ENCODE measurements around the gene DOCK8. TPM values are rescaled to one million over a fixed set of nuclear protein-coding genes. Genes with fewer than 3 reads are reported as not detected.
A peak's percentile ranks its signal among the peaks of the same experiment; 100 is the strongest.

The DOCK8 gene
- total RNA-seq, 1 donor from 2014 or later = 219 TPM

DNA sequence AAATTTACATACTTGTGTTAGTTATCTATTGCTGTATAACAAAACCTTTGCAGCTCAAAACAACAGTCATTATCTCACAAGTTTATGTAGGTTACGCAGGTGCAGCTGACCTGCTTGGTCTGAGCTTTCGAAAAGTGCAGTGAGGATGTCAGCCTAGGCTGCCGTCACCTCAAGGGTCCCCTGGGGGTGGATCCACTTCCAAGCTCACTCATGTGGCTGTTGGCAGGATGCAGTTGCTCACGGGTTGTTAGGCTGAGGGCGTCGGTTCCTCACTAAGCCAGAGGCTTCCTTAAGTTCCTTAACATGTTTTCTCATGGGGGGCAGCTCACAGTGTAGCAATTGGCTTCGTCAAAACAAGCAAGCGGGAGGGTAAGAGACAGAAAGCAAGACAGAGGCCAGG, 139.8 kb downstream of the DOCK8 start:
- Mint-ChIP-seq H3K4me3 (no peak overlapping the region), H3K27ac (no peak overlapping the region), H3K36me3 (ENCODE audit: low read depth) (peaks cover 86% of the 10 kb centered on the region), H3K27me3 (no peaks in the 10 kb centered on the region), H3K9me3 (no peaks in the 10 kb centered on the region), H3K4me1 (peaks cover 9% of the 10 kb centered on the region)
- POLR2A ChIA-PET = interaction anchor here (0.7 kb wide), 1 partner anchor 140 kb away, joined by 3 read pairs; the partner anchor contains the start of gene DOCK8
- DNase-seq = no peak
- no peak for ATAC-seq (ENCODE audit: low read depth)
- CTCF ChIA-PET = no interaction called here
- TF ChIP-seq, protein P1, sequence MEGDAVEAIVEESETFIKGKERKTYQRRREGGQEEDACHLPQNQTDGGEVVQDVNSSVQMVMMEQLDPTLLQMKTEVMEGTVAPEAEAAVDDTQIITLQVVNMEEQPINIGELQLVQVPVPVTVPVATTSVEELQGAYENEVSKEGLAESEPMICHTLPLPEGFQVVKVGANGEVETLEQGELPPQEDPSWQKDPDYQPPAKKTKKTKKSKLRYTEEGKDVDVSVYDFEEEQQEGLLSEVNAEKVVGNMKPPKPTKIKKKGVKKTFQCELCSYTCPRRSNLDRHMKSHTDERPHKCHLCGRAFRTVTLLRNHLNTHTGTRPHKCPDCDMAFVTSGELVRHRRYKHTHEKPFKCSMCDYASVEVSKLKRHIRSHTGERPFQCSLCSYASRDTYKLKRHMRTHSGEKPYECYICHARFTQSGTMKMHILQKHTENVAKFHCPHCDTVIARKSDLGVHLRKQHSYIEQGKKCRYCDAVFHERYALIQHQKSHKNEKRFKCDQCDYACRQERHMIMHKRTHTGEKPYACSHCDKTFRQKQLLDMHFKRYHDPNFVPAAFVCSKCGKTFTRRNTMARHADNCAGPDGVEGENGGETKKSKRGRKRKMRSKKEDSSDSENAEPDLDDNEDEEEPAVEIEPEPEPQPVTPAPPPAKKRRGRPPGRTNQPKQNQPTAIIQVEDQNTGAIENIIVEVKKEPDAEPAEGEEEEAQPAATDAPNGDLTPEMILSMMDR (IDR thresholded peaks at IDR 0.05) = no peak
- intact Hi-C loops (cut with micrococcal nuclease) = no loop called here

DNA sequence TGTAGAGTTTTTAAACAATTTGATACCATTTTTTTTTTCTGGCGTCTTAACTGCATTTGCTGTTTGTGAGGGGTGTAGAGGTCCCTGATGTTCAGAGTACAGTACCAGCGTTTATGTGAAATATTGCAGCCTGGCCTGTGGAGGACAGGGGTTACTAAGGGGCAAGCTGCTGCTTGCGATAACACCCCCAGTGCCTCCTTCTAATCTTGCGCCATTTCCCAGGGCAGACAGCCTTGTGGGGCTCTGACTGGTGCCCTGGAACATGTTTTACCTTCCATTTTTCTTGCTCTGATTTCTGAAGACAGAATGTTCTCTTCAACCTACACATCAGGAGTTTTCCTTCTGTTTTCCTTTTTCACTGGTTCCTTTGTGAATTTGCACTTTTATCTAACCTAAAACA, 142.9 kb downstream of the DOCK8 start:
- no peaks in the 10 kb centered on the region for H3K9me3 Mint-ChIP-seq
- no peak overlapping the region for H3K27ac Mint-ChIP-seq
- H3K4me1 Mint-ChIP-seq = no peaks in the 10 kb centered on the region
- DNase-seq (no peak), ATAC-seq (ENCODE audit: low read depth) (no peak)
- TF ChIP-seq, protein P1 (IDR thresholded peaks at IDR 0.05) = no peak
- intact Hi-C loops (cut with micrococcal nuclease) = no loop called here
- no peaks in the 10 kb centered on the region for H3K27me3 Mint-ChIP-seq
- H3K4me3 Mint-ChIP-seq = no peak overlapping the region
- CTCF ChIA-PET = no interaction called here
- peaks cover 82% of the 10 kb centered on the region for H3K36me3 Mint-ChIP-seq (ENCODE audit: low read depth)
- POLR2A ChIA-PET = no interaction called here

DNA sequence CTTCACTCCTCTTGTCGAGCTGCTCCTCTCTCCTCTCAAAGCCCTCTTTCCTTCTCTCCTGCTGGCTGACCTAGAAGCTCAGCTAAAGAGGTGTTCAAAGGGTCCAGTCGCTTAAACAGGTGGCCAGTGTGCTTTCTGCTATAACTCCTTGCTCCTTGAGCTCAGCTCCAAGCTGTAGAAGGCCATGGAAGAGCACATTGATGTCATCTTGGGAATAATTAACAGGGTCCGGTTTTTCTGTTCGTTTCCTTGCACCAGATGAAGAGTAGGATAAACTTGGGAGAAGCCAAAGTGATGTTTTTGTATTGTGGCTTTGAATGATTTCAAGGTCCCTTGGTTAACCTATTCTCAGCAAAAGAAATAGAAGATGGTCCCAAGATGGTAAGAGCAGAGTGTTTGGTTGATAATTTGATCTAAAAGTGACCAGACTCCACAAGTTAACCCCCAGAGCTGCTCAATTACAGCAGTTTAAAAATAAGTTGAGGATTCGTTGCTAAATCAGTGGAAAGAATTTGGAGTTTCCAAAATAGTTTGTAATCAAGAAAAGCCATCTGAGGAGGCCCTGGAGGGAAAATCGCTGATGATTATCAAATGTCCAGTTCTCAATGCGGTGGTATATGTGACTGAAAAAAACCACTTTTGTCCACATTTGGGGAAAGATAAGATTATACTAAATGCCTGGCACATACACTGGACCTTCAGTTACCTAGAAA, 148.1 kb downstream of the DOCK8 start:
- no peaks in the 10 kb centered on the region for H3K27me3 Mint-ChIP-seq
- no peak overlapping the region for H3K4me3 Mint-ChIP-seq
- peaks cover 88% of the 10 kb centered on the region for H3K36me3 Mint-ChIP-seq (ENCODE audit: low read depth)
- no peaks in the 10 kb centered on the region for H3K4me1 Mint-ChIP-seq
- ATAC-seq (ENCODE audit: low read depth) (no peak), DNase-seq (no peak)
- POLR2A ChIA-PET = no interaction called here
- no peaks in the 10 kb centered on the region for H3K9me3 Mint-ChIP-seq
- intact Hi-C loops (cut with micrococcal nuclease) = no loop called here
- peak overlapping the region; percentile 48 for H3K27ac Mint-ChIP-seq
- TF ChIP-seq, protein P1 (IDR thresholded peaks at IDR 0.05) = no peak
- CTCF ChIA-PET = no interaction called here

DNA sequence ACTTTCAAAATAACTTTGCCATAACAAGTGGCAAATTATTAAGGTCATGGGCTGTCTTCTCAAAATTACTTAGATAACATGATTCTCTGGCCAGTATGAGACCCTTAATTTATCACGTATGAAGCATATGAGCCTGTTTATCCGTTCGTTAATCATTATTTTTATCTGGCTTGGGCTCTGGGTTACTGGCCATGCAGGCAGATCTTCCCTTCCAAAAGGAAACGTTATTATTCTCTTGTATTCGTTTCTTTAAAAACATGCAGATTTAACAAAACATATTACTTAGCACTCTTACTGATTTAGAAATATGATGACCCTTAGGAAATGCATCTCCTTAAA, 148.6 kb downstream of the DOCK8 start:
- no peak overlapping the region for H3K4me3 Mint-ChIP-seq
- no peaks in the 10 kb centered on the region for H3K4me1 Mint-ChIP-seq
- DNase-seq (no peak), ATAC-seq (ENCODE audit: low read depth) (no peak)
- no peaks in the 10 kb centered on the region for H3K9me3 Mint-ChIP-seq
- ChIA-PET CTCF (no interaction called here), POLR2A (no interaction called here)
- H3K27ac Mint-ChIP-seq = no peak overlapping the region
- no peaks in the 10 kb centered on the region for H3K27me3 Mint-ChIP-seq
- TF ChIP-seq, protein P1 (IDR thresholded peaks at IDR 0.05) = no peak
- peaks cover 90% of the 10 kb centered on the region for H3K36me3 Mint-ChIP-seq (ENCODE audit: low read depth)
- intact Hi-C loops (cut with micrococcal nuclease) = no loop called here

DNA sequence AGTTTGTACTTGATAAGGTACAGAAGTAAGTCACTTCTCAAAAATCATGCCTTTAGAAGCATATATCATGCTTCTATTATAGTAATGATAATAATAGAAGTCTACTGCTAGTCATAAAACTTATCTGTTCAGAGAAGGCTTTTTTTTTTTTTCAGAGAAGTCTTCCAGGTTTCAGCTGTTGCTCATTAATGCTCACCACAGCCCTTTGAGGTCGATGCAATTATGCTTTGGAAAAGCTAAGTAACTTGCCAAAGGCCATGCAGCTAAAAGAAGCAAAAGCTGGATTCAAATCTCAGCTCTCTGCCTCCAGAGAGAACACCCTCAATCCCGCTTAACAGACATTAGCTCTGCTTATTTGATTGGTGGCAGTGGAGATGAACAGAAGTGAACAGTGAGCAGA, 150.8 kb downstream of the DOCK8 start:
- no peak for DNase-seq

More for the DNA sequence above, 150.8 kb downstream of the DOCK8 start:
- Mint-ChIP-seq H3K27ac (no peak overlapping the region), H3K4me1 (no peaks in the 10 kb centered on the region), H3K9me3 (no peaks in the 10 kb centered on the region), H3K36me3 (ENCODE audit: low read depth) (peaks cover 96% of the 10 kb centered on the region), H3K4me3 (no peak overlapping the region), H3K27me3 (no peaks in the 10 kb centered on the region)
- TF ChIP-seq, protein P1 (IDR thresholded peaks at IDR 0.05) = no peak
- ChIA-PET CTCF (no interaction called here), POLR2A (no interaction called here)
- ATAC-seq (ENCODE audit: low read depth) = no peak
- intact Hi-C loops (cut with micrococcal nuclease) = no loop called here

Measured in activated B cell treated with CpG ODN at 0.5 μM for 24 hours (primary cell).